Testis (tissue), 3 donors: ENCODE measurements around the gene TESK2. TPM values are rescaled to one million over a fixed set of nuclear protein-coding genes. Genes with fewer than 3 reads are reported as not detected.

Experiments
- DNase-seq: peaks from one replicate; pipeline ENCODE4 v3.0.0-alpha.2; 2019
- H3K27ac ChIP-seq, 2 donors: fragments of 200-600 bp; sonication (generic); one replicate each; pipeline ENCODE4 v1.5.1; 2019
- H3K27me3 ChIP-seq: fragments of 200-600 bp; sonication (generic); one replicate; pipeline ENCODE4 v1.5.1; 2019
- H3K36me3 ChIP-seq: fragments of 200-600 bp; sonication (generic); one replicate; pipeline ENCODE4 v1.5.1; 2017; ENCODE audit warnings: low read depth; ENCODE audit errors: missing control alignments
- H3K4me1 ChIP-seq: fragments of 200-600 bp; sonication (generic); one replicate; pipeline ENCODE4 v1.5.1; 2019
- H3K4me3 ChIP-seq, 2 donors: fragments of 200-600 bp; sonication (generic); one replicate each; pipeline ENCODE4 v1.5.1; 2017 to 2019
- H3K9me3 ChIP-seq: fragments of 200-600 bp; sonication (generic); one replicate; pipeline ENCODE4 v1.5.1; 2017
- POLR2A ChIP-seq: fragments of 450-650 bp; IDR thresholded peaks from one replicate; pipeline ENCODE4 v1.6.1; 2017; ENCODE audit warnings: antibody characterized with exemption, mild to moderate bottlenecking, moderate library complexity
- WGBS, 2 donors: methylation state at CpG; one replicate each; pipeline ENCODE4 v1.1.5; 2018; 5-methylcytosine and 5-hydroxymethylcytosine counted together
- intact Hi-C: fragments of 100-400 bp; cut with DNase I; formaldehyde crosslinking; loops from one replicate; pipeline ENCODE4 v1.15.1; 2023; ENCODE audit warnings: low total_unique reads
- polyA plus RNA-seq: library from polyadenylated mRNA; stranded (reverse); fragments of 350-450 nt; fragmentation: Illumina TruSeq; extraction: RNeasy Lipid Tissue Mini Kit (QIAGEN cat#74804); gene quantifications from one replicate; pipeline ENCODE4 v1.2.3, GENCODE V29; 2014; ENCODE audit warnings: low read depth, low replicate concordance; ENCODE audit not compliant: insufficient read depth
- total RNA-seq, 2 donors: library from RNA; depleted of rRNA; stranded (reverse); fragments of >200 nt; gene quantifications; one replicate each; pipeline ENCODE4 v1.2.3, GENCODE V29; 2016
- TF ChIP-seq, protein P1 (sequence below), 3 experiments: fragments of 450-650 bp in 2 of 3; fragments of 200-600 bp in 1 of 3; sonication (generic) in 1 of 3; IDR thresholded peaks; one replicate each; pipeline ENCODE4 v1.5.1; 2016 to 2019; ENCODE audit warnings: antibody characterized with exemption in 3 of 3, mild to moderate bottlenecking in 2 of 3, moderate library complexity in 1 of 3

Gene TESK2
- total and polyA plus RNA-seq, 3 donors from 2014 or later: 14.3 to 22.7 (median 20.9) TPM

DNA sequence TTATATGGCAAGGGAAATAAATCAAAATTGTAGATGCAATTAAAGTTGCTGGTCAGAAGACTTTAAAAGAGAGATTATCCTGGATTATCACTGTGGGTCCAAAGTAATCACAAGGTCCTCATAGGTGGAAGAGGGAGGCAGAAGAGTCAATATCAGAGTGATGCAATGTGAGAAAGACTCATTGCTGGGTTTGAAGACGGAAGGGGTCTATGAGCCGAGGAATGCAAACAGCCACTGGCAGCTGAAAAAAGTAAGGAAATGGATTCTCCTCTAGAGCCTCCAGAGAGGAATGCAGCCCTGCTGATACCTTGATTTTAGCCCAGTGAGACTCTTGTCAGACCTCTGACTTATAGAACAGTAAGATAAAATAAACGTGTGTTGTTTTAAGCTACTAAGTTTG lies 90.9 kb downstream of the TESK2 start:
- Histone ChIP-seq H3K4me1 (no peaks in the 10 kb centered on the region), H3K9me3 (no peaks in the 10 kb centered on the region), H3K4me3 (no peak overlapping the region), H3K27ac (no peak overlapping the region), H3K27me3 (no peaks in the 10 kb centered on the region), H3K36me3 (no peaks in the 10 kb centered on the region)
- DNase-seq: no peak
- TF ChIP-seq POLR2A: no peak
- TF ChIP-seq, protein P1, sequence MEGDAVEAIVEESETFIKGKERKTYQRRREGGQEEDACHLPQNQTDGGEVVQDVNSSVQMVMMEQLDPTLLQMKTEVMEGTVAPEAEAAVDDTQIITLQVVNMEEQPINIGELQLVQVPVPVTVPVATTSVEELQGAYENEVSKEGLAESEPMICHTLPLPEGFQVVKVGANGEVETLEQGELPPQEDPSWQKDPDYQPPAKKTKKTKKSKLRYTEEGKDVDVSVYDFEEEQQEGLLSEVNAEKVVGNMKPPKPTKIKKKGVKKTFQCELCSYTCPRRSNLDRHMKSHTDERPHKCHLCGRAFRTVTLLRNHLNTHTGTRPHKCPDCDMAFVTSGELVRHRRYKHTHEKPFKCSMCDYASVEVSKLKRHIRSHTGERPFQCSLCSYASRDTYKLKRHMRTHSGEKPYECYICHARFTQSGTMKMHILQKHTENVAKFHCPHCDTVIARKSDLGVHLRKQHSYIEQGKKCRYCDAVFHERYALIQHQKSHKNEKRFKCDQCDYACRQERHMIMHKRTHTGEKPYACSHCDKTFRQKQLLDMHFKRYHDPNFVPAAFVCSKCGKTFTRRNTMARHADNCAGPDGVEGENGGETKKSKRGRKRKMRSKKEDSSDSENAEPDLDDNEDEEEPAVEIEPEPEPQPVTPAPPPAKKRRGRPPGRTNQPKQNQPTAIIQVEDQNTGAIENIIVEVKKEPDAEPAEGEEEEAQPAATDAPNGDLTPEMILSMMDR (IDR thresholded peaks at IDR 0.05): no peak
- intact Hi-C loops: no loop called here
- WGBS, 2 donors: 62 to 75% methylated on average over 3 of the region's 3 CpGs

DNA sequence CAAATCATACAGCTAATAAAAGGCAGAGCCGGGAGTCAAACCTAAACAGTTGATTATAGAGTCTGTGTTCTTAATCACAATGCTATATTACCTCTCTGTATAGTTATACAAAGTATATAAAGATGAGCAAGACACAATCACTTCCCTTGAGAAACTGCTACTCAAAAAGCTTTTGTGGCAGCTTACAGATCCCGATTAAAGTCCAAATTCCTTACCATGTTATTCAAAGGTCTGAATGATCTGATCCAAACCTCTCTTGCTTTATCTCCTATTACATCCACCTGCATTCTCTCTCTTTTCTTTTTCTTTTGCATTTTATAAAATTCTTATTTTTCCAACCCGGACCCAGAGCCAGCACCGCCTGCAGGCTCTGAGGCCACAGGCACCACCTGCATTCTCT lies 93.7 kb downstream of the TESK2 start:
- WGBS, 2 donors: 88 to 90% methylated on average over 4 of the region's 4 CpGs
- no peak for DNase-seq
- Histone ChIP-seq H3K4me3 (no peak overlapping the region), H3K9me3 (no peaks in the 10 kb centered on the region), H3K4me1 (no peaks in the 10 kb centered on the region), H3K27ac (no peak overlapping the region), H3K27me3 (no peaks in the 10 kb centered on the region), H3K36me3 (no peaks in the 10 kb centered on the region)
- no peak for TF ChIP-seq POLR2A
- TF ChIP-seq, protein P1 (IDR thresholded peaks at IDR 0.05): no peak
- intact Hi-C loops: no loop called here

DNA sequence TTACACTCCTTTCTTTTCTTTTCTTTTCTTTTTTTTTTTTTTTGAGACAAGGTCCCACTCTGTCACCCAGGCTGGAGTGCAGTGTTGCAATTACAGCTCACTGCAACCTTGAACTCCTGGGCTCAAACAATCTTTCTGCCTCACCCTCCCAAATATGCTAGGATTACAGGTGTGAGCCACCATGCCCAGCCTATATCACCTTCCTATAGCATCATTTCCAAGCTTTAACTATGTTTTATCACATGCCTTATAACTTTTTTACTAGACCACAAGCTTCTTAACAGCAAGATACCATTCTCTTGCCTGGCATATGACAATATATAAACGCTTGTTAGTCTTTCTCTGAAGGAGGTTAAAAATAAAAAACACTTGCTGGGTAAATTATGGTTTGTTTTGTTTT lies 95.4 kb downstream of the TESK2 start:
- WGBS, 2 donors: 72 to 82% methylated on average over 1 of the region's 1 CpG
- H3K36me3 ChIP-seq: no peaks in the 10 kb centered on the region

DNA sequence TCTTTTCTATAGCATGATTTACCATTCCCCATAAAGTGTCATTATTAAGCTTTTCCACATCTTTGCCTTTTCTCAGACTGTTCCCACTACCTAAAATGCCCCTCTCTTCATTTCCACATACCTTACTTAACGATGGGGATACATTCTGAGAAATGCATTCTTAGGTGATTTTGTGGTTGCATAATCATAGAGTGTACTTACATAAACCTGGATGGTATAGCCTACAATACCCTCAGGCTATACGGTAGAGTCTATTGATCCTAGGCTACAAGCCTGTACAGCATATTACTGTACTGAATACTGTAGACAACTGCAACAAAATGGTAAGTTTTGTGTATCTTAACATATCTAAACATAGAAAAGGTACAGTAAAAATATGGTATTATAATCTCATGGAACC lies 95.9 kb downstream of the TESK2 start:
- TF ChIP-seq, protein P1 (IDR thresholded peaks at IDR 0.05): no peak
- no peak for TF ChIP-seq POLR2A
- no peak overlapping the region for H3K27ac ChIP-seq
- no peak for DNase-seq
- H3K4me3 ChIP-seq: no peak overlapping the region
- no peaks in the 10 kb centered on the region for H3K9me3 ChIP-seq
- H3K36me3 ChIP-seq: no peaks in the 10 kb centered on the region
- WGBS, 2 donors: 86 to 94% methylated on average over 2 of the region's 2 CpGs
- H3K4me1 ChIP-seq: no peaks in the 10 kb centered on the region
- intact Hi-C loops: no loop called here
- no peaks in the 10 kb centered on the region for H3K27me3 ChIP-seq

More for the DNA sequence above, 95.4 kb downstream of the TESK2 start:
- H3K27ac ChIP-seq: no peak overlapping the region
- TF ChIP-seq, protein P1 (IDR thresholded peaks at IDR 0.05): no peak
- no peak for TF ChIP-seq POLR2A
- intact Hi-C loops: no loop called here
- H3K9me3 ChIP-seq: no peaks in the 10 kb centered on the region
- no peak overlapping the region for H3K4me3 ChIP-seq
- DNase-seq: no peak
- H3K27me3 ChIP-seq: no peaks in the 10 kb centered on the region
- H3K4me1 ChIP-seq: no peaks in the 10 kb centered on the region

DNA sequence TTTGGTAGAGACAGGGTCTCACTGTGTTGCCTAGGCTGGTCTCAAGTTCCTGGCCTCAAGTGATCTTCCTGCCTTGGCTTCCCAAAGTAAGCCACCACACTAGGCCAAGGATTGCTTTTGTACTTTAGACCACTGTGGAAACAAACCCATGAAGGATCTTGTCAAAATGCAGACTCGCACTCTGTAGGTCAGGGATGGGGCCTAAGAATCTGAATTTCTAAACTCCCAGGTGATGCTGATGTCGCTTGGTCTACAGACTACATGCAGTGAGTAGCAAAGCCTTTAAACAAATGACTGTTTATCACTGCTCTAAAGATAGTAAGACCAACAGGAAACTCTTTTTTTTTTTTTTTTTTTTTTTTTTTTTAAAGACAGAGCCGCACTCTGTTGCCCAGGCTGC lies 96.6 kb downstream of the TESK2 start:
- Histone ChIP-seq H3K36me3 (no peaks in the 10 kb centered on the region), H3K27ac (no peak overlapping the region), H3K9me3 (no peaks in the 10 kb centered on the region), H3K4me3 (no peak overlapping the region), H3K4me1 (no peaks in the 10 kb centered on the region), H3K27me3 (no peaks in the 10 kb centered on the region)
- WGBS, 2 donors: 78 to 87% methylated on average over 3 of the region's 3 CpGs
- intact Hi-C loops: no loop called here
- no peak for DNase-seq
- no peak for TF ChIP-seq POLR2A
- TF ChIP-seq, protein P1 (IDR thresholded peaks at IDR 0.05): no peak
